Right kidney (tissue), 1 donor: Measurements from ENCODE around the gene TXNDC5.
"Not testable (repeated sequence)": the region's sequence is repeated elsewhere in the genome, so short reads cannot be mapped to it uniquely, and the experiment has no call there.

Experiments used
- DNase-seq: peaks from one replicate; pipeline ENCODE4 v3.0.0-alpha.2; 2016

The TXNDC5 gene

GRCh38 chr6:7896465-7896987 is 14.1 kb downstream of the TXNDC5 start:
- no peak for DNase-seq

GRCh38 chr6:7895125-7895423 is 15.5 kb downstream of the TXNDC5 start:
- no peak for DNase-seq

- DNase-seq: no peak
Measured at GRCh38 chr6:7894262-7895124, 16.1 kb downstream of the TXNDC5 start.

GRCh38 chr6:7893342-7893741 is 17.2 kb downstream of the TXNDC5 start:
- DNase-seq: no peak

- DNase-seq: not testable (repeated sequence)
Measured at GRCh38 chr6:7892367-7892766, 18.2 kb downstream of the TXNDC5 start.

- no peak for DNase-seq
Measured at GRCh38 chr6:7891078-7891872, 19.3 kb downstream of the TXNDC5 start.

- no peak for DNase-seq
Measured at GRCh38 chr6:7888587-7889357, 21.8 kb downstream of the TXNDC5 start.

- no peak for DNase-seq
Measured at GRCh38 chr6:7887278-7887991, 23.2 kb downstream of the TXNDC5 start.

GRCh38 chr6:7886132-7886531 is 24.5 kb downstream of the TXNDC5 start:
- DNase-seq: no peak

GRCh38 chr6:7883381-7883780 is 27.2 kb downstream of the TXNDC5 start:
- DNase-seq: no peak

- DNase-seq: no peak
Measured at GRCh38 chr6:7882505-7883257, 27.9 kb downstream of the TXNDC5 start.

- DNase-seq: no peak
Measured at GRCh38 chr6:7881765-7882500, 28.7 kb downstream of the TXNDC5 start.

GRCh38 chr6:7880718-7881107 is 29.9 kb downstream of the TXNDC5 start:
- no peak for DNase-seq

GRCh38 chr6:7879980-7880717 is 30.4 kb downstream of the TXNDC5 start:
- no peak for DNase-seq

- DNase-seq: no peak
Measured at GRCh38 chr6:7879579-7879978, 31.0 kb downstream of the TXNDC5 start.

GRCh38 chr6:7879043-7879442 is 31.5 kb downstream of the TXNDC5 start:
- DNase-seq: no peak

- no peak for DNase-seq
Measured at GRCh38 chr6:7878401-7878964, 32.1 kb downstream of the TXNDC5 start.

- DNase-seq: no peak
Measured at GRCh38 chr6:7868926-7869325, 41.7 kb downstream of the TXNDC5 start.

- no peak for DNase-seq
Measured at GRCh38 chr6:7866526-7866925, 44.1 kb downstream of the TXNDC5 start.
